GM12878 (cell line): ENCODE results near the gene HCN4. TPM values are rescaled to one million over a fixed set of nuclear protein-coding genes. Genes with fewer than 3 reads are reported as not detected.

Source experiments
- ATAC-seq: fragments of 200-7000 bp; cut with Tn5 transposase; 3 replicates; pipeline ENCODE4 v1.9.1; 2020; ENCODE audit warnings: mild to moderate bottlenecking, moderate library complexity
- BruUV-seq: library from RNA; stranded (reverse); fragments of 400-500 nt; replicated peaks from 2 replicates; lab custom pipeline; 2021; lab: Mats Ljungman, UMichigan
- CTCF ChIA-PET: fragments of 300-600 bp; sonication (Branson Sonifier 250); formaldehyde crosslinking; extraction: SDS; loops from one replicate; lab custom pipeline; 2021; ENCODE audit warnings: inconsistent platforms; lab: Yijun Ruan, JAX
- POLR2A ChIA-PET: fragments of 350-600 bp; formaldehyde crosslinking; extraction: SDS; loops from one replicate; lab custom pipeline; 2021; ENCODE audit warnings: inconsistent platforms; lab: Charles Lee
- RAD21 ChIA-PET: fragments of 300-600 bp; sonication (Branson Sonifier 250); formaldehyde crosslinking; loops from one replicate; lab custom pipeline; 2023; ENCODE audit warnings: antibody characterized with exemption; ENCODE audit not compliant: unreplicated experiment; lab: Charles Lee
- SMC1A ChIA-PET: fragments of 300-600 bp; sonication (Branson Sonifier 250); formaldehyde crosslinking; loops from one replicate; lab custom pipeline; 2023; ENCODE audit not compliant: unreplicated experiment, uncharacterized antibody; lab: Charles Lee
- DNase-seq: peaks from one replicate; pipeline ENCODE4 v3.0.0-alpha.2; 2011; ENCODE audit warnings: low read depth, low spot score
- FAIRE-seq: peaks from 3 replicates; lab custom pipeline; 2011; peaks lifted over from hg19 to GRCh38; lab: Jason Lieb, UNC
- H2AFZ ChIP-seq: 2 replicates; pipeline ENCODE4 v1.6.0; 2011; ENCODE audit warnings: low read depth, low read length, control low read depth; ENCODE audit not compliant: control insufficient read depth
- H3K27ac ChIP-seq: 2 replicates; pipeline ENCODE4 v1.5.1; 2011; ENCODE audit warnings: control low read depth; ENCODE audit not compliant: control insufficient read depth, insufficient read depth
- H3K27me3 ChIP-seq, 2 experiments: replicated peaks in 1 of 2; 2 replicates each; pipeline versions ENCODE4 v1.6.0 to v1.6.1; 2011; ENCODE audit warnings: low read length in 1 of 2; ENCODE audit not compliant: control insufficient read depth in 2 of 2, insufficient read depth in 2 of 2
- H3K36me3 ChIP-seq, 2 experiments: 2 replicates each; pipeline ENCODE4 v1.5.1; 2011; ENCODE audit warnings: low read length in 1 of 2; ENCODE audit not compliant: control insufficient read depth in 2 of 2, insufficient read depth in 2 of 2
- H3K4me1 ChIP-seq: 2 replicates; pipeline ENCODE4 v1.6.1; 2011; ENCODE audit warnings: mild to moderate bottlenecking, low read length, moderate library complexity, mixed read lengths; ENCODE audit not compliant: control insufficient read depth, insufficient read depth
- H3K4me2 ChIP-seq: 2 replicates; pipeline ENCODE4 v1.6.0; 2011; ENCODE audit warnings: control low read depth; ENCODE audit not compliant: control insufficient read depth, insufficient read depth
- H3K4me3 ChIP-seq: fragments of 200-600 bp; sonication (generic); 2 replicates; pipeline ENCODE4 v1.5.1; 2016
- H3K79me2 ChIP-seq: 2 replicates; pipeline ENCODE4 v1.6.0; 2011; ENCODE audit warnings: low read length; ENCODE audit not compliant: control insufficient read depth, insufficient read depth
- H3K9ac ChIP-seq: 2 replicates; pipeline ENCODE4 v1.8.0; 2011; ENCODE audit warnings: low read length, control low read depth, mixed read lengths; ENCODE audit not compliant: control insufficient read depth, insufficient read depth
- H3K9me3 ChIP-seq: replicated peaks from 3 replicates; pipeline ENCODE4 v1.5.1; 2011; ENCODE audit warnings: mild to moderate bottlenecking, low read length; ENCODE audit not compliant: control insufficient read depth, insufficient read depth
- H4K20me1 ChIP-seq: 2 replicates; pipeline ENCODE4 v1.6.0; 2011; ENCODE audit not compliant: control insufficient read depth, insufficient read depth
- ASH2L ChIP-seq: fragments of 300-600, 200-600 bp; sonication (generic); IDR thresholded peaks from 2 replicates; pipeline ENCODE4 v1.6.1; 2017; ENCODE audit warnings: low read depth, mild to moderate bottlenecking, borderline replicate concordance
- ATF7 ChIP-seq: fragments of 450-650 bp; IDR thresholded peaks from 2 replicates; pipeline ENCODE4 v1.6.1; 2016; ENCODE audit warnings: low read depth, mild to moderate bottlenecking
- CBFB ChIP-seq: IDR thresholded peaks from 2 replicates; pipeline ENCODE4 v1.6.1; 2016; ENCODE audit warnings: antibody characterized with exemption, low read depth
- FOXM1 ChIP-seq: IDR thresholded peaks from 2 replicates; pipeline ENCODE4 v1.6.1; 2012; ENCODE audit warnings: low read depth, mild to moderate bottlenecking, inconsistent platforms, low read length, moderate library complexity
- HCFC1 ChIP-seq: fragments of 150-350 bp; IDR thresholded peaks from 2 replicates; pipeline ENCODE4 v1.6.1; 2014; ENCODE audit warnings: low read length
- HDAC2 ChIP-seq: fragments of 200-600 bp; sonication (generic); IDR thresholded peaks from 2 replicates; pipeline ENCODE4 v1.6.1; 2017
- MEF2B ChIP-seq: fragments of 450-650 bp; IDR thresholded peaks from 2 replicates; pipeline ENCODE4 v1.6.1; 2018; ENCODE audit warnings: mild to moderate bottlenecking, moderate library complexity; ENCODE audit not compliant: partially characterized antibody, poor library complexity, severe bottlenecking
- MXI1 ChIP-seq: fragments of 150-350 bp; IDR thresholded peaks from 2 replicates; pipeline ENCODE4 v1.6.1; 2011; ENCODE audit warnings: low read depth, mild to moderate bottlenecking, inconsistent platforms, low read length, improper control_type of control experiment
- NBN ChIP-seq: fragments of 450-650 bp; IDR thresholded peaks from 2 replicates; pipeline ENCODE4 v1.6.1; 2016
- NR2C1 ChIP-seq: fragments of 450-650 bp; IDR thresholded peaks from 2 replicates; pipeline ENCODE4 v1.6.1; 2017; ENCODE audit warnings: antibody characterized with exemption, mild to moderate bottlenecking, moderate library complexity
- NR2F1 ChIP-seq: fragments of 450-650 bp; conservative IDR thresholded peaks from 2 replicates; pipeline ENCODE4 v1.6.1; 2017; ENCODE audit warnings: mild to moderate bottlenecking
- RB1 ChIP-seq: fragments of 450-650 bp; formaldehyde crosslinking; IDR thresholded peaks from 2 replicates; pipeline ENCODE4 v1.6.1; 2017; ENCODE audit warnings: mild to moderate bottlenecking, borderline replicate concordance
- RCOR1 ChIP-seq: conservative IDR thresholded peaks from 2 replicates; pipeline ENCODE4 v1.6.1; 2012; ENCODE audit warnings: low read depth, low read length, improper control_type of control experiment
- SMARCA5 ChIP-seq: fragments of 450-650 bp; IDR thresholded peaks from 2 replicates; pipeline ENCODE4 v1.6.1; 2017; ENCODE audit warnings: mild to moderate bottlenecking
- STAT1 ChIP-seq: fragments of 450-650 bp; conservative IDR thresholded peaks from 2 replicates; pipeline ENCODE4 v1.6.1; 2014; ENCODE audit warnings: antibody characterized with exemption, mild to moderate bottlenecking
- TCF12 ChIP-seq: IDR thresholded peaks from 2 replicates; pipeline ENCODE4 v1.6.1; 2011; ENCODE audit warnings: low read depth, mild to moderate bottlenecking, low read length
- in situ Hi-C: fragments of 300-500 bp; cut with MboI; formaldehyde crosslinking; loops from 9 replicates; pipeline ENCODE4 v1.14.3; 2018; ENCODE audit warnings: mixed read lengths
- intact Hi-C: fragments of 100-400 bp; cut with micrococcal nuclease; formaldehyde crosslinking; loops from one replicate; pipeline ENCODE4 v1.14.2; 2022; ENCODE audit not compliant: unreplicated experiment
- polyA plus RNA-seq, 11 experiments: library from polyadenylated mRNA; depleted of rRNA in 4 of 11; unstranded in 6 of 11; stranded (reverse) in 5 of 11; fragments of >200 nt; fragmentation: Nextera tagmentation in 4 of 11; fragmentation: Illumina TruSeq in 1 of 11; extraction: Ambion mirVana in 4 of 11; extraction: Trizol in 1 of 11; gene quantifications; 1 replicate in 1 of 11; 2 replicates in 10 of 11; pipeline versions ENCODE4 v1.2.1 to v1.2.3, GENCODE V29; 2011 to 2016; ENCODE audit warnings: inconsistent platforms in 2 of 11, missing spikeins in 2 of 11, low read depth in 1 of 11
- total RNA-seq, 4 experiments: library from RNA; depleted of rRNA in 3 of 4; stranded (reverse); fragments of >200 nt in 3 of 4; fragmentation: Illumina TruSeq in 1 of 4; extraction: Trizol in 1 of 4; gene quantifications; 2 replicates each; pipeline versions ENCODE4 v1.2.1 to v1.2.3, GENCODE V29; 2013 to 2021
- TF ChIP-seq, protein P1 (sequence below): fragments of 450-650 bp; formaldehyde crosslinking; IDR thresholded peaks from 2 replicates; pipeline ENCODE4 v1.5.0; 2022; ENCODE audit warnings: mild to moderate bottlenecking, missing genetic modification characterization
- TF ChIP-seq, protein P2 (sequence below): fragments of 450-650 bp; formaldehyde crosslinking; IDR thresholded peaks from 2 replicates; pipeline ENCODE4 v1.4.0; 2020; ENCODE audit warnings: mild to moderate bottlenecking, moderate library complexity
- TF ChIP-seq, protein P3 (sequence below): IDR thresholded peaks from 2 replicates; pipeline ENCODE4 v1.6.1; 2011; ENCODE audit warnings: low read depth, mild to moderate bottlenecking, low read length, moderate library complexity, borderline replicate concordance; ENCODE audit errors: extremely low read depth

The HCN4 gene
- total and polyA plus RNA-seq, 10 of the 15 experiments (the other 5 are each of a cell fraction or from before 2014, with no cell fraction given), result 0.03 to 0.10 TPM; not detected in 8

DNA sequence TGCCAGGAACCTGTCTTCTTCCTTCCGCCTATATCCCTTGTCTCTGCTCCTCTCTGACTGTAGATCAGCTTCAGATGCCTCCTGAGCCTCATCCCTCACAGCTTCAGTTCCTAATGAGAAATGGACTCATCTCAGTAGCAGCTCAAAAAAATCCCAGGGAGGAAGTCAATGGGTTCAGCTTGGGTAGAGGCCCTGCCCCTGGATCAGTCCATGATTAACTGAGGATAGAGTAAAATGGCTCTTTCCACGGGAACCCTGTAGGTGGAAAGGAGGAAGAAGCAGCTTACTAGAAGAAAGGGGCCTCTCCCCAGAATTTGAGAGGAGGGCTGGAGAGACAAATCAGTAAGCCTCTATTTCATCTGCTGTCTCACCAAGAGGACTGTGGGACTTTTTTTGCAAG, 26.9 kb upstream of the HCN4 start (continued):
- TF ChIP-seq, protein P1, sequence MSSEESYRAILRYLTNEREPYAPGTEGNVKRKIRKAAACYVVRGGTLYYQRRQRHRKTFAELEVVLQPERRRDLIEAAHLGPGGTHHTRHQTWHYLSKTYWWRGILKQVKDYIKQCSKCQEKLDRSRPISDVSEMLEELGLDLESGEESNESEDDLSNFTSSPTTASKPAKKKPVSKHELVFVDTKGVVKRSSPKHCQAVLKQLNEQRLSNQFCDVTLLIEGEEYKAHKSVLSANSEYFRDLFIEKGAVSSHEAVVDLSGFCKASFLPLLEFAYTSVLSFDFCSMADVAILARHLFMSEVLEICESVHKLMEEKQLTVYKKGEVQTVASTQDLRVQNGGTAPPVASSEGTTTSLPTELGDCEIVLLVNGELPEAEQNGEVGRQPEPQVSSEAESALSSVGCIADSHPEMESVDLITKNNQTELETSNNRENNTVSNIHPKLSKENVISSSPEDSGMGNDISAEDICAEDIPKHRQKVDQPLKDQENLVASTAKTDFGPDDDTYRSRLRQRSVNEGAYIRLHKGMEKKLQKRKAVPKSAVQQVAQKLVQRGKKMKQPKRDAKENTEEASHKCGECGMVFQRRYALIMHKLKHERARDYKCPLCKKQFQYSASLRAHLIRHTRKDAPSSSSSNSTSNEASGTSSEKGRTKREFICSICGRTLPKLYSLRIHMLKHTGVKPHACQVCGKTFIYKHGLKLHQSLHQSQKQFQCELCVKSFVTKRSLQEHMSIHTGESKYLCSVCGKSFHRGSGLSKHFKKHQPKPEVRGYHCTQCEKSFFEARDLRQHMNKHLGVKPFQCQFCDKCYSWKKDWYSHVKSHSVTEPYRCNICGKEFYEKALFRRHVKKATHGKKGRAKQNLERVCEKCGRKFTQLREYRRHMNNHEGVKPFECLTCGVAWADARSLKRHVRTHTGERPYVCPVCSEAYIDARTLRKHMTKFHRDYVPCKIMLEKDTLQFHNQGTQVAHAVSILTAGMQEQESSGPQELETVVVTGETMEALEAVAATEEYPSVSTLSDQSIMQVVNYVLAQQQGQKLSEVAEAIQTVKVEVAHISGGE, result no peak
- TF ChIP-seq SMARCA5 (no peak), ATF7 (no peak)

DNA sequence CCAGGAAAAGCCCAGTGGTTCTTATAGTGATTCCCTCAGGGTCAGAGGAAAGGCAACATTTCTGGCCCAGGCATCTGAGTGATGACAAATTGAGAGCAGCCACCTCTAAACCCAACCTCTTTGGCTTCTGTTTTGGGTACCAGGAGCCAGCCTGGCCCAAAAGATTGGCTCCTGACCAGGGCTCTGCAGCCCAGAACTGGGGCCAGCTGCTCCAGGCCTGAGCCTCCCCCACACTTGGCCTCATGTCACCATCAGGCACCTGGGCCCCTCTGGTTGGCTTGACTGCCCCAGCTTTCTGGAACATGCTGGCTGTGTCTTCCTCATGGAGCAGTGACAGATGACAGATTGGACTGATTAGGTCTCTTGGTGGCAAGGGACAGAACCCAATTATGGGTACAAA, 26.0 kb upstream of the HCN4 start:
- H3K9ac ChIP-seq, result no peak overlapping the region
- SMC1A ChIA-PET, result no interaction called here
- CTCF ChIA-PET, result no interaction called here
- no peak overlapping the region for H3K4me3 ChIP-seq
- H3K9me3 ChIP-seq, result no peaks in the 10 kb centered on the region
- POLR2A ChIA-PET, result no interaction called here
- H3K27ac ChIP-seq, result no peak overlapping the region
- FAIRE-seq, result no peak
- no peaks in the 10 kb centered on the region for H3K79me2 ChIP-seq
- no peak for ATAC-seq
- H3K4me1 ChIP-seq, result no peaks in the 10 kb centered on the region
- H3K36me3 ChIP-seq, result no peaks in the 10 kb centered on the region
- H4K20me1 ChIP-seq, result no peaks in the 10 kb centered on the region
- RAD21 ChIA-PET, result no interaction called here
- in situ Hi-C loops, result no loop called here
- no peak overlapping the region for H2AFZ ChIP-seq
- H3K4me2 ChIP-seq, result no peak overlapping the region
- BruUV-seq, result no TSS peak
- H3K27me3 ChIP-seq, result peaks cover 0 to 3% of the 10 kb centered on the region in 2 experiments; a peak in 2 of 4 replicates
- intact Hi-C loops, result no loop called here
- DNase-seq, result no peak
- TF ChIP-seq HCFC1 (no peak), ASH2L (no peak), FOXM1 (no peak), MEF2B (no peak), NR2C1 (no peak), CBFB (no peak), RCOR1 (no peak), TCF12 (no peak), STAT1 (no peak), RB1 (no peak), HDAC2 (no peak), NR2F1 (no peak), MXI1 (no peak), NBN (no peak)
- TF ChIP-seq, protein P2, sequence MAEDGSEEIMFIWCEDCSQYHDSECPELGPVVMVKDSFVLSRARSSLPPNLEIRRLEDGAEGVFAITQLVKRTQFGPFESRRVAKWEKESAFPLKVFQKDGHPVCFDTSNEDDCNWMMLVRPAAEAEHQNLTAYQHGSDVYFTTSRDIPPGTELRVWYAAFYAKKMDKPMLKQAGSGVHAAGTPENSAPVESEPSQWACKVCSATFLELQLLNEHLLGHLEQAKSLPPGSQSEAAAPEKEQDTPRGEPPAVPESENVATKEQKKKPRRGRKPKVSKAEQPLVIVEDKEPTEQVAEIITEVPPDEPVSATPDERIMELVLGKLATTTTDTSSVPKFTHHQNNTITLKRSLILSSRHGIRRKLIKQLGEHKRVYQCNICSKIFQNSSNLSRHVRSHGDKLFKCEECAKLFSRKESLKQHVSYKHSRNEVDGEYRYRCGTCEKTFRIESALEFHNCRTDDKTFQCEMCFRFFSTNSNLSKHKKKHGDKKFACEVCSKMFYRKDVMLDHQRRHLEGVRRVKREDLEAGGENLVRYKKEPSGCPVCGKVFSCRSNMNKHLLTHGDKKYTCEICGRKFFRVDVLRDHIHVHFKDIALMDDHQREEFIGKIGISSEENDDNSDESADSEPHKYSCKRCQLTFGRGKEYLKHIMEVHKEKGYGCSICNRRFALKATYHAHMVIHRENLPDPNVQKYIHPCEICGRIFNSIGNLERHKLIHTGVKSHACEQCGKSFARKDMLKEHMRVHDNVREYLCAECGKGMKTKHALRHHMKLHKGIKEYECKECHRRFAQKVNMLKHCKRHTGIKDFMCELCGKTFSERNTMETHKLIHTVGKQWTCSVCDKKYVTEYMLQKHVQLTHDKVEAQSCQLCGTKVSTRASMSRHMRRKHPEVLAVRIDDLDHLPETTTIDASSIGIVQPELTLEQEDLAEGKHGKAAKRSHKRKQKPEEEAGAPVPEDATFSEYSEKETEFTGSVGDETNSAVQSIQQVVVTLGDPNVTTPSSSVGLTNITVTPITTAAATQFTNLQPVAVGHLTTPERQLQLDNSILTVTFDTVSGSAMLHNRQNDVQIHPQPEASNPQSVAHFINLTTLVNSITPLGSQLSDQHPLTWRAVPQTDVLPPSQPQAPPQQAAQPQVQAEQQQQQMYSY (CRISPR knock-in tag), result no peak
- TF ChIP-seq, protein P3, sequence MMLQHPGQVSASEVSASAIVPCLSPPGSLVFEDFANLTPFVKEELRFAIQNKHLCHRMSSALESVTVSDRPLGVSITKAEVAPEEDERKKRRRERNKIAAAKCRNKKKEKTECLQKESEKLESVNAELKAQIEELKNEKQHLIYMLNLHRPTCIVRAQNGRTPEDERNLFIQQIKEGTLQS, result no peak
